ENCODE results near the gene DNER.

The DNER gene

DNA sequence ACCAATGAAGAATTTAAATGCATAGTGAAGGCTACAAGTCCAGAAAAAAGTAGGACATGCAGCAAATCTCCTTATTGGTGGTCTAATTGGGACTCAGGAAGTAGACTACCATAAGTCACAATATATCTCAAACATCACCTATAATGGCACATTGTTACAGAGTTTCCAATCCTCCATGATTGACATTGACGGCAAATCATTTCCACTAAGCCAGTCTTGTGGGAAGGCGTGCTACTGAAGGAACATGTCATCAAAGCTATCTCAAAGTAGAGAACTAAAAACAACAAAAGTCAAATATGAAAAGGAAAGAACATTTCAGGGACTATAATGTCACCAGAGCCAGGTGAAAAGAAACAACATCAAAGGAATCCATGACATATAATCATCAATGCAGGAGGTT, 276.9 kb downstream of the DNER start:
- Histone ChIP-seq H3K36me3 (ENCODE audit: control insufficient read depth, insufficient read depth, low read length) (no peaks in the 10 kb centered on the region), H3K27me3 (replicated peaks; ENCODE audit: control insufficient read depth, insufficient read depth, low read length) (no peaks in the 10 kb centered on the region; the same call in none of the 2 replicates), H3K4me3 (replicated peaks; ENCODE audit: low read depth, low read length) (no peak overlapping the region)
- DNase-seq (ENCODE audit: extremely low read depth, insufficient read length), result no peak
- TF ChIP-seq, protein P1, sequence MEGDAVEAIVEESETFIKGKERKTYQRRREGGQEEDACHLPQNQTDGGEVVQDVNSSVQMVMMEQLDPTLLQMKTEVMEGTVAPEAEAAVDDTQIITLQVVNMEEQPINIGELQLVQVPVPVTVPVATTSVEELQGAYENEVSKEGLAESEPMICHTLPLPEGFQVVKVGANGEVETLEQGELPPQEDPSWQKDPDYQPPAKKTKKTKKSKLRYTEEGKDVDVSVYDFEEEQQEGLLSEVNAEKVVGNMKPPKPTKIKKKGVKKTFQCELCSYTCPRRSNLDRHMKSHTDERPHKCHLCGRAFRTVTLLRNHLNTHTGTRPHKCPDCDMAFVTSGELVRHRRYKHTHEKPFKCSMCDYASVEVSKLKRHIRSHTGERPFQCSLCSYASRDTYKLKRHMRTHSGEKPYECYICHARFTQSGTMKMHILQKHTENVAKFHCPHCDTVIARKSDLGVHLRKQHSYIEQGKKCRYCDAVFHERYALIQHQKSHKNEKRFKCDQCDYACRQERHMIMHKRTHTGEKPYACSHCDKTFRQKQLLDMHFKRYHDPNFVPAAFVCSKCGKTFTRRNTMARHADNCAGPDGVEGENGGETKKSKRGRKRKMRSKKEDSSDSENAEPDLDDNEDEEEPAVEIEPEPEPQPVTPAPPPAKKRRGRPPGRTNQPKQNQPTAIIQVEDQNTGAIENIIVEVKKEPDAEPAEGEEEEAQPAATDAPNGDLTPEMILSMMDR (IDR thresholded peaks at IDR 0.05; ENCODE audit: insufficient read depth, low read length, poor library complexity, severe bottlenecking), result no peak

DNA sequence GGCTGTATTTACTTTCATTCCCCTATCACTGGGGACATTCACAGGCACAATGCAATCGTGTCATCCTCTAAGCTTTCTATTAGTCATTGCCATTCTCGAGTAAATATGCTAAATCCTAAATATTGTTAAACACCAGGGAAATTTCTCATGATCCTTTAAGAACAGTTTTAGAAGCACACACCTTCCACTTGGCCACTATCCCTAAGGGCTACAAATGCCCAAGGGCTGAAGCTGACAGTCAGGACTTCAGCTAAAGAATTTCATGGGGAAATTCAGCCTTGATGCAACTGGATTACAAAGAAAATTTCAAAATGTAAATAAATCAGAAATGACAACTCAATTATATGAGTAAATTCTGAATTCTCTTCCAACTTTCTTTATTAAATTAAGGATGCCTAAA, 280.2 kb downstream of the DNER start:
- TF ChIP-seq, protein P1 (IDR thresholded peaks at IDR 0.05; ENCODE audit: insufficient read depth, low read length, poor library complexity, severe bottlenecking), result no peak

GRCh38 chr2:229433351-229433750, 281.0 kb downstream of the DNER start:
- no peaks in the 10 kb centered on the region for H3K36me3 ChIP-seq (ENCODE audit: control insufficient read depth, insufficient read depth, low read length)
- no peak for DNase-seq (ENCODE audit: extremely low read depth, insufficient read length)
- no peaks in the 10 kb centered on the region; the same call in none of the 2 replicates for H3K27me3 ChIP-seq (replicated peaks; ENCODE audit: control insufficient read depth, insufficient read depth, low read length)
- TF ChIP-seq, protein P1 (IDR thresholded peaks at IDR 0.05; ENCODE audit: insufficient read depth, low read length, poor library complexity, severe bottlenecking), result no peak
- H3K4me3 ChIP-seq (replicated peaks; ENCODE audit: low read depth, low read length), result no peak overlapping the region

More for the DNA sequence above, 280.2 kb downstream of the DNER start:
- no peaks in the 10 kb centered on the region for H3K36me3 ChIP-seq (ENCODE audit: control insufficient read depth, insufficient read depth, low read length)
- no peak for DNase-seq (ENCODE audit: extremely low read depth, insufficient read length)
- H3K4me3 ChIP-seq (replicated peaks; ENCODE audit: low read depth, low read length), result no peak overlapping the region
- H3K27me3 ChIP-seq (replicated peaks; ENCODE audit: control insufficient read depth, insufficient read depth, low read length), result no peaks in the 10 kb centered on the region; the same call in none of the 2 replicates

GRCh38 chr2:229431327-229431954, 282.9 kb downstream of the DNER start:
- no peaks in the 10 kb centered on the region; the same call in none of the 2 replicates for H3K27me3 ChIP-seq (replicated peaks; ENCODE audit: control insufficient read depth, insufficient read depth, low read length)
- H3K4me3 ChIP-seq (replicated peaks; ENCODE audit: low read depth, low read length), result no peak overlapping the region
- H3K36me3 ChIP-seq (ENCODE audit: control insufficient read depth, insufficient read depth, low read length), result no peaks in the 10 kb centered on the region
- DNase-seq (ENCODE audit: extremely low read depth, insufficient read length), result no peak
- TF ChIP-seq, protein P1 (IDR thresholded peaks at IDR 0.05; ENCODE audit: insufficient read depth, low read length, poor library complexity, severe bottlenecking), result peak; percentile 46

- Histone ChIP-seq H3K27me3 (replicated peaks; ENCODE audit: control insufficient read depth, insufficient read depth, low read length) (no peaks in the 10 kb centered on the region; the same call in 1 of the 2 replicates), H3K36me3 (ENCODE audit: control insufficient read depth, insufficient read depth, low read length) (no peaks in the 10 kb centered on the region), H3K4me3 (replicated peaks; ENCODE audit: low read depth, low read length) (no peak overlapping the region)
- TF ChIP-seq, protein P1 (IDR thresholded peaks at IDR 0.05; ENCODE audit: insufficient read depth, low read length, poor library complexity, severe bottlenecking), result no peak
- DNase-seq (ENCODE audit: extremely low read depth, insufficient read length), result no peak
Observed at GRCh38 chr2:229429589-229429988, 284.8 kb downstream of the DNER start.

Data from GM06990 (cell line).